OCI-LY7 (cell line): ENCODE results near the gene FOXP1. TPM values are rescaled to one million over a fixed set of nuclear protein-coding genes. Genes with fewer than 3 reads are reported as not detected.

Experiments used
- BruUV-seq: library from RNA; stranded (reverse); fragments of 400-500 nt; replicated peaks from 2 replicates; lab custom pipeline; 2021; lab: Mats Ljungman, UMichigan
- CTCF ChIA-PET: fragments of 300-600 bp; sonication (Branson Sonifier 250); formaldehyde crosslinking; loops from one replicate; lab custom pipeline; 2022; ENCODE audit warnings: antibody characterized with exemption; ENCODE audit not compliant: unreplicated experiment; lab: Charles Lee
- POLR2A ChIA-PET: fragments of 300-600 bp; sonication (Branson Sonifier 250); formaldehyde crosslinking; loops from one replicate; lab custom pipeline; 2022; ENCODE audit warnings: antibody characterized with exemption; lab: Charles Lee
- DNase-seq: peaks from one replicate; pipeline ENCODE4 v3.0.0-alpha.2; 2015; ENCODE audit warnings: low spot score
- H2AFZ ChIP-seq: fragments of 200-600 bp; sonication (generic), shearing (Covaris generic); 2 replicates; pipeline ENCODE4 v1.6.1; 2014; ENCODE audit warnings: mild to moderate bottlenecking, antibody characterized with exemption, low read length, moderate library complexity
- H3K27ac ChIP-seq: fragments of 200-600 bp; sonication (generic); 2 replicates; pipeline ENCODE4 v1.5.1; 2014; ENCODE audit warnings: mixed run types, low read depth, mild to moderate bottlenecking, moderate library complexity, low read length, inconsistent platforms; ENCODE audit not compliant: poor library complexity, severe bottlenecking
- H3K36me3 ChIP-seq: fragments of 200-600 bp; sonication (generic); 2 replicates; pipeline ENCODE4 v1.6.1; 2014; ENCODE audit warnings: mild to moderate bottlenecking, antibody characterized with exemption, low read length, moderate library complexity, mixed read lengths; ENCODE audit not compliant: insufficient read depth
- H3K4me1 ChIP-seq: fragments of 200-600 bp; sonication (generic); 2 replicates; pipeline ENCODE4 v1.5.1; 2014; ENCODE audit warnings: mild to moderate bottlenecking, low read length; ENCODE audit not compliant: insufficient read depth, poor library complexity, severe bottlenecking
- H3K4me2 ChIP-seq: fragments of 200-600 bp; sonication (generic); 2 replicates; pipeline ENCODE4 v1.6.1; 2014; ENCODE audit warnings: mild to moderate bottlenecking, low read length
- H3K4me3 ChIP-seq: fragments of 200-600 bp; sonication (generic); 2 replicates; pipeline ENCODE4 v1.5.1; 2014; ENCODE audit warnings: mild to moderate bottlenecking, low read depth, low read length; ENCODE audit not compliant: poor library complexity, severe bottlenecking
- H3K79me2 ChIP-seq: fragments of 200-600 bp; sonication (generic); 2 replicates; pipeline ENCODE4 v1.6.1; 2016; ENCODE audit warnings: low read depth, mild to moderate bottlenecking, low read length, moderate library complexity, mixed read lengths; ENCODE audit not compliant: insufficient read depth
- H3K9me2 ChIP-seq: fragments of 200-600 bp; sonication (generic); 2 replicates; pipeline ENCODE4 v1.6.1; 2016; ENCODE audit warnings: mild to moderate bottlenecking, low read length, mixed read lengths; ENCODE audit not compliant: insufficient read depth
- H3K9me3 ChIP-seq: fragments of 200-600 bp; sonication (generic); 2 replicates; pipeline ENCODE4 v1.6.1; 2014; ENCODE audit warnings: mild to moderate bottlenecking, mixed run types, low read length, mixed read lengths
- H4K20me1 ChIP-seq: fragments of 200-600 bp; sonication (generic); 2 replicates; pipeline ENCODE4 v1.6.1; 2014; ENCODE audit warnings: mild to moderate bottlenecking, antibody characterized with exemption, low read length, moderate library complexity, mixed read lengths; ENCODE audit not compliant: insufficient read depth
- EZH2phosphoT487 ChIP-seq: fragments of 200-600 bp; sonication (generic); IDR thresholded peaks from 2 replicates; pipeline ENCODE4 v1.6.1; 2018; ENCODE audit warnings: low read depth, borderline replicate concordance, mild to moderate bottlenecking, mixed run types, antibody characterized with exemption, low read length, moderate library complexity, mixed read lengths
- intact Hi-C: fragments of 100-400 bp; cut with micrococcal nuclease; formaldehyde crosslinking; loops from one replicate; pipeline ENCODE4 v1.10.0; 2022; ENCODE audit not compliant: unreplicated experiment
- total RNA-seq, 2 experiments: library from RNA; depleted of rRNA in 1 of 2; stranded (reverse); fragments of >200 nt in 1 of 2; shearing (Covaris generic) in 1 of 2; gene quantifications; 2 replicates each; pipeline ENCODE4 v1.2.3, GENCODE V29; 2014 to 2022
- TF ChIP-seq, protein P1 (sequence below): fragments of 200-600 bp; sonication (generic); conservative IDR thresholded peaks from 2 replicates; pipeline ENCODE4 v1.5.1; 2014; ENCODE audit warnings: mild to moderate bottlenecking, antibody characterized with exemption, low read length, moderate library complexity, mixed read lengths

FOXP1 gene
- total RNA-seq, 2 experiments from 2014 or later: 87.3 to 151 TPM

DNA sequence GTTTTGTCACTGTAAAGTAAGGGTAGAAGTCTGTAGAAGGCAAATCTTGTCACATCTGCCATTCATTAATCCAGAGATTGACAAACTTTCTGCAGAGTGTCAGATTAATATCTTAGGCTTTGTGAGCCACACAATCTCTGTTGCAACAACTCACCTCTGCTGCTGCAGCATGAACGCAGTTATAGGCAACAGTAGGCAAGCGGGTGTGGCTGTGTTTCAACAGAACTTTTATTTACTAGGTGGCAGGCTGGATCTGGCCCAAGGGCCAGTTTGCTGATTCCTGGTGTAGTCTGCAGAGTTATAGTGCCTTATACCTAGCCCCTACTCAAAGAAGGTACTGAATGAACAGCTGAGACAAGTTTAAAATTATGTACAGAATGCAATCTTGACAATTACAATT, 396.7 kb downstream of the FOXP1 start:
- H2AFZ ChIP-seq: no peak overlapping the region
- no peak overlapping the region for H3K4me3 ChIP-seq
- H4K20me1 ChIP-seq: no peaks in the 10 kb centered on the region
- intact Hi-C loops: no loop called here
- no TSS peak for BruUV-seq
- H3K4me2 ChIP-seq: no peak overlapping the region
- ChIA-PET CTCF (no interaction called here), POLR2A (no interaction called here)
- DNase-seq: no peak
- H3K9me3 ChIP-seq: no peaks in the 10 kb centered on the region
- peaks cover 15% of the 10 kb centered on the region for H3K36me3 ChIP-seq
- no peak overlapping the region for H3K27ac ChIP-seq
- no peaks in the 10 kb centered on the region for H3K9me2 ChIP-seq
- TF ChIP-seq EZH2phosphoT487: no peak
- TF ChIP-seq, protein P1, sequence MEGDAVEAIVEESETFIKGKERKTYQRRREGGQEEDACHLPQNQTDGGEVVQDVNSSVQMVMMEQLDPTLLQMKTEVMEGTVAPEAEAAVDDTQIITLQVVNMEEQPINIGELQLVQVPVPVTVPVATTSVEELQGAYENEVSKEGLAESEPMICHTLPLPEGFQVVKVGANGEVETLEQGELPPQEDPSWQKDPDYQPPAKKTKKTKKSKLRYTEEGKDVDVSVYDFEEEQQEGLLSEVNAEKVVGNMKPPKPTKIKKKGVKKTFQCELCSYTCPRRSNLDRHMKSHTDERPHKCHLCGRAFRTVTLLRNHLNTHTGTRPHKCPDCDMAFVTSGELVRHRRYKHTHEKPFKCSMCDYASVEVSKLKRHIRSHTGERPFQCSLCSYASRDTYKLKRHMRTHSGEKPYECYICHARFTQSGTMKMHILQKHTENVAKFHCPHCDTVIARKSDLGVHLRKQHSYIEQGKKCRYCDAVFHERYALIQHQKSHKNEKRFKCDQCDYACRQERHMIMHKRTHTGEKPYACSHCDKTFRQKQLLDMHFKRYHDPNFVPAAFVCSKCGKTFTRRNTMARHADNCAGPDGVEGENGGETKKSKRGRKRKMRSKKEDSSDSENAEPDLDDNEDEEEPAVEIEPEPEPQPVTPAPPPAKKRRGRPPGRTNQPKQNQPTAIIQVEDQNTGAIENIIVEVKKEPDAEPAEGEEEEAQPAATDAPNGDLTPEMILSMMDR: no peak
- H3K4me1 ChIP-seq: peaks cover 17% of the 10 kb centered on the region
- H3K79me2 ChIP-seq: no peaks in the 10 kb centered on the region

GRCh38 chr3:71185733-71186455, 397.6 kb downstream of the FOXP1 start:
- no peak overlapping the region for H2AFZ ChIP-seq
- DNase-seq: peak; percentile 10
- no peaks in the 10 kb centered on the region for H4K20me1 ChIP-seq
- no peaks in the 10 kb centered on the region for H3K79me2 ChIP-seq
- CTCF ChIA-PET: no interaction called here
- no peaks in the 10 kb centered on the region for H3K9me3 ChIP-seq
- TF ChIP-seq, protein P1: no peak
- TF ChIP-seq EZH2phosphoT487: no peak
- BruUV-seq: no TSS peak
- H3K4me2 ChIP-seq: no peak overlapping the region
- no peak overlapping the region for H3K4me3 ChIP-seq
- POLR2A ChIA-PET: interaction anchor here (1.2 kb wide), 1 partner anchor 29 kb away, joined by 3 read pairs; no protein-coding TSS in a partner anchor
- peaks cover 17% of the 10 kb centered on the region for H3K4me1 ChIP-seq
- intact Hi-C loops: no loop called here
- H3K9me2 ChIP-seq: no peaks in the 10 kb centered on the region
- no peak overlapping the region for H3K27ac ChIP-seq
- H3K36me3 ChIP-seq: peaks cover 15% of the 10 kb centered on the region

GRCh38 chr3:71184252-71184651, 399.3 kb downstream of the FOXP1 start:
- Histone ChIP-seq H3K9me3 (no peaks in the 10 kb centered on the region), H4K20me1 (no peaks in the 10 kb centered on the region), H3K9me2 (no peaks in the 10 kb centered on the region), H3K27ac (no peak overlapping the region), H3K4me3 (no peak overlapping the region), H3K79me2 (no peaks in the 10 kb centered on the region), H2AFZ (no peak overlapping the region), H3K36me3 (peaks cover 23% of the 10 kb centered on the region), H3K4me2 (peak overlapping the region; percentile 69; the same call in 1 of the 2 replicates), H3K4me1 (peaks cover 17% of the 10 kb centered on the region)
- no peak for DNase-seq
- intact Hi-C loops: no loop called here
- POLR2A ChIA-PET: interaction anchor here (1.2 kb wide), 1 partner anchor 31 kb away, joined by 3 read pairs; no protein-coding TSS in a partner anchor
- CTCF ChIA-PET: no interaction called here
- BruUV-seq: no TSS peak
- TF ChIP-seq EZH2phosphoT487: no peak
- TF ChIP-seq, protein P1: no peak
